ENCODE measurements around the gene SETMAR. TPM values are rescaled to one million over a fixed set of nuclear protein-coding genes. Genes with fewer than 3 reads are reported as not detected.

SETMAR gene
- total and polyA plus RNA-seq, 2 of the 13 experiments (the other 11 are each of a cell fraction or from before 2014, with no cell fraction given) = 7.0 to 16.7 TPM

- TF ChIP-seq TIGD3 (CRISPR knock-in tag; IDR thresholded peaks at IDR 0.05; ENCODE audit: borderline replicate concordance) (0 out of 2 replicates have a peak, but pooled peaks have one; percentile 42), CSRNP2 (CRISPR knock-in tag; conservative IDR thresholded peaks at IDR 0.05; ENCODE audit: low read depth) (no peak), BORCS8-MEF2B (CRISPR knock-in tag; IDR thresholded peaks at IDR 0.05) (peak; percentile 67), MED8 (CRISPR knock-in tag; IDR thresholded peaks at IDR 0.05; ENCODE audit: insufficient replicate concordance) (peak; percentile 35), ZNF567 (CRISPR knock-in tag; IDR thresholded peaks at IDR 0.05; ENCODE audit: borderline replicate concordance) (0 out of 2 replicates have a peak, but pooled peaks have one; percentile 68), ZNF776 (CRISPR knock-in tag; IDR thresholded peaks at IDR 0.05) (no peak), SOX5 (CRISPR knock-in tag; IDR thresholded peaks at IDR 0.05; ENCODE audit: borderline replicate concordance) (peak; percentile 86), ZFP82 (CRISPR knock-in tag; IDR thresholded peaks at IDR 0.05; ENCODE audit: borderline replicate concordance) (no peak), ZBTB14 (CRISPR knock-in tag; IDR thresholded peaks at IDR 0.05) (peak; percentile 40; the same call in 1 of the 2 replicates), MIER3 (CRISPR knock-in tag; IDR thresholded peaks at IDR 0.05; ENCODE audit: borderline replicate concordance) (peak; percentile 68), ZNF737 (CRISPR knock-in tag; IDR thresholded peaks at IDR 0.05; ENCODE audit: borderline replicate concordance) (no peak), ZBTB37 (CRISPR knock-in tag; IDR thresholded peaks at IDR 0.05) (no peak), RXRB (CRISPR knock-in tag; IDR thresholded peaks at IDR 0.05; ENCODE audit: borderline replicate concordance) (peak; percentile 33; the same call in 1 of the 2 replicates), SYNCRIP (IDR thresholded peaks at IDR 0.05; ENCODE audit: insufficient read depth, low read depth, low read length) (no peak), ZSCAN29 (CRISPR knock-in tag; conservative IDR thresholded peaks at IDR 0.05) (no peak), BCL3 (CRISPR knock-in tag; IDR thresholded peaks at IDR 0.05) (0 out of 2 replicates have a peak, but pooled peaks have one; percentile 54), ZNF773 (CRISPR knock-in tag; IDR thresholded peaks at IDR 0.05; ENCODE audit: borderline replicate concordance) (0 out of 2 replicates have a peak, but pooled peaks have one; percentile 24), PLRG1 (conservative IDR thresholded peaks at IDR 0.05) (no peak), KLF6 (CRISPR knock-in tag; IDR thresholded peaks at IDR 0.05) (0 out of 2 replicates have a peak, but pooled peaks have one; percentile 23), FOXC1 (CRISPR knock-in tag; IDR thresholded peaks at IDR 0.05; ENCODE audit: borderline replicate concordance) (peak; percentile 46; the same call in 1 of the 2 replicates), ZNF563 (CRISPR knock-in tag; IDR thresholded peaks at IDR 0.05) (peak; percentile 73; the same call in 1 of the 2 replicates)
Measured at GRCh38 chr3:4303187-4304123, at the start of gene SETMAR (continued).
